H9 (cell line): Measurements from ENCODE around the gene ZNF12. TPM values are rescaled to one million over a fixed set of nuclear protein-coding genes. Genes with fewer than 3 reads are reported as not detected.
A peak's percentile ranks its signal among the peaks of the same experiment; 100 is the strongest.
"Not testable (repeated sequence)": the region's sequence is repeated elsewhere in the genome, so short reads cannot be mapped to it uniquely, and the experiment has no call there.

Source experiments
- DNase-seq: peaks from one replicate; pipeline ENCODE4 v3.0.0-alpha.2; 2017
- H2AFZ ChIP-seq: one replicate; pipeline ENCODE4 v1.6.1; 2013; ENCODE audit warnings: mild to moderate bottlenecking, low read length, control low read depth, moderate library complexity
- H2AK5ac ChIP-seq: 2 replicates; pipeline ENCODE4 v1.6.1; 2013; ENCODE audit warnings: low read length, control low read depth, mixed read lengths; ENCODE audit not compliant: insufficient read length
- H2BK120ac ChIP-seq: one replicate; pipeline ENCODE4 v1.6.1; 2013; ENCODE audit warnings: low read depth, mild to moderate bottlenecking, low read length, control low read depth, inconsistent platforms; ENCODE audit not compliant: poor library complexity, severe bottlenecking
- H2BK12ac ChIP-seq: 2 replicates; pipeline ENCODE4 v1.6.1; 2013; ENCODE audit warnings: low read length, control low read depth, mixed read lengths, low read depth; ENCODE audit not compliant: insufficient read length
- H2BK15ac ChIP-seq: 2 replicates; pipeline ENCODE4 v1.6.1; 2013; ENCODE audit warnings: low read depth, low read length, control low read depth
- H2BK20ac ChIP-seq: one replicate; pipeline ENCODE4 v1.6.1; 2013; ENCODE audit warnings: low read depth, mild to moderate bottlenecking, low read length, control low read depth, inconsistent platforms; ENCODE audit not compliant: poor library complexity, severe bottlenecking
- H2BK5ac ChIP-seq: 2 replicates; pipeline ENCODE4 v1.6.1; 2013; ENCODE audit warnings: low read length, control low read depth, mixed read lengths; ENCODE audit not compliant: insufficient read length
- H3K14ac ChIP-seq: 2 replicates; pipeline ENCODE4 v1.6.1; 2013; ENCODE audit warnings: low read length, control low read depth; ENCODE audit not compliant: insufficient read depth
- H3K18ac ChIP-seq: 2 replicates; pipeline ENCODE4 v1.6.1; 2013; ENCODE audit warnings: low read depth, mild to moderate bottlenecking, mixed read lengths, low read length, control low read depth; ENCODE audit not compliant: insufficient read length
- H3K23ac ChIP-seq: 2 replicates; pipeline ENCODE4 v1.6.1; 2013; ENCODE audit warnings: low read length, control low read depth, mixed read lengths, low read depth; ENCODE audit not compliant: insufficient read length
- H3K23me2 ChIP-seq: 2 replicates; pipeline ENCODE4 v1.6.1; 2013; ENCODE audit warnings: low read depth, mild to moderate bottlenecking, mixed read lengths, low read length, control low read depth; ENCODE audit not compliant: insufficient read length, poor library complexity, severe bottlenecking
- H3K27ac ChIP-seq: 2 replicates; pipeline ENCODE4 v1.5.1; 2013; ENCODE audit warnings: low read length, control low read depth, mixed read lengths, low read depth; ENCODE audit not compliant: insufficient read length
- H3K27me3 ChIP-seq: 2 replicates; pipeline ENCODE4 v1.6.1; 2013; ENCODE audit warnings: low read length, control low read depth, inconsistent platforms; ENCODE audit not compliant: insufficient read depth
- H3K4ac ChIP-seq: 2 replicates; pipeline ENCODE4 v1.6.1; 2013; ENCODE audit warnings: low read depth, mild to moderate bottlenecking, control low read depth, inconsistent platforms, low read length, moderate library complexity
- H3K4me1 ChIP-seq: 2 replicates; pipeline ENCODE4 v1.6.1; 2013; ENCODE audit warnings: low read length, control low read depth, inconsistent platforms; ENCODE audit not compliant: insufficient read depth
- H3K4me2 ChIP-seq: 2 replicates; pipeline ENCODE4 v1.6.1; 2013; ENCODE audit warnings: low read length, control low read depth, mixed read lengths; ENCODE audit not compliant: insufficient read length, insufficient read depth
- H3K56ac ChIP-seq: 2 replicates; pipeline ENCODE4 v1.6.1; 2013; ENCODE audit warnings: low read depth, mild to moderate bottlenecking, mixed read lengths, low read length, control low read depth; ENCODE audit not compliant: insufficient read length
- H3K79me1 ChIP-seq: 2 replicates; pipeline ENCODE4 v1.6.1; 2013; ENCODE audit warnings: low read depth, mild to moderate bottlenecking, moderate library complexity, low read length, control low read depth, inconsistent platforms; ENCODE audit not compliant: insufficient read depth, poor library complexity, severe bottlenecking
- H3K79me2 ChIP-seq: 2 replicates; pipeline ENCODE4 v1.6.1; 2013; ENCODE audit warnings: low read length, control low read depth, inconsistent platforms; ENCODE audit not compliant: insufficient read depth
- H3K9ac ChIP-seq: 2 replicates; pipeline ENCODE4 v1.6.1; 2013; ENCODE audit warnings: low read length, control low read depth, mixed read lengths; ENCODE audit not compliant: insufficient read length; ENCODE audit errors: extremely low read depth
- H3K9me3 ChIP-seq: one replicate; pipeline ENCODE4 v1.6.1; 2013; ENCODE audit warnings: low read depth, low read length, inconsistent platforms; ENCODE audit not compliant: control insufficient read depth
- H3T11ph ChIP-seq: one replicate; pipeline ENCODE4 v1.6.1; 2013; ENCODE audit warnings: mild to moderate bottlenecking, low read length, control low read depth, inconsistent platforms
- H4K20me1 ChIP-seq: one replicate; pipeline ENCODE4 v1.6.1; 2013; ENCODE audit not compliant: control insufficient read depth, insufficient read length, insufficient read depth
- H4K5ac ChIP-seq: 2 replicates; pipeline ENCODE4 v1.6.1; 2013; ENCODE audit warnings: low read depth, mild to moderate bottlenecking, mixed read lengths, low read length, control low read depth; ENCODE audit not compliant: insufficient read length
- H4K8ac ChIP-seq: replicated peaks from 2 replicates; pipeline ENCODE4 v1.6.1; 2013; ENCODE audit warnings: low read length, control low read depth, mixed read lengths, low read depth; ENCODE audit not compliant: insufficient read length
- H4K91ac ChIP-seq: 2 replicates; pipeline ENCODE4 v1.6.1; 2013; ENCODE audit warnings: low read depth, mild to moderate bottlenecking, moderate library complexity, mixed read lengths, low read length, control low read depth; ENCODE audit not compliant: insufficient read length
- H3K27ac Mint-ChIP-seq, 3 experiments: 2 replicates in 2 of 3; 3 replicates in 1 of 3; pipeline ENCODE4 v1.8.0; 2020 to 2021; ENCODE audit warnings: mixed read lengths in 3 of 3, mild to moderate bottlenecking in 1 of 3, moderate library complexity in 1 of 3
- H3K27me3 Mint-ChIP-seq: 2 replicates; pipeline ENCODE4 v1.8.0; 2021; ENCODE audit warnings: low read depth, mild to moderate bottlenecking, moderate library complexity, mixed read lengths
- H3K36me3 Mint-ChIP-seq, 3 experiments: 2 replicates in 2 of 3; 3 replicates in 1 of 3; pipeline ENCODE4 v1.8.0; 2020 to 2021; ENCODE audit warnings: low read depth in 3 of 3, mixed read lengths in 3 of 3; ENCODE audit not compliant: insufficient read depth in 1 of 3
- H3K4me1 Mint-ChIP-seq, 2 experiments: 2 replicates each; pipeline ENCODE4 v1.8.0; 2020; ENCODE audit warnings: mixed read lengths in 2 of 2
- H3K4me3 Mint-ChIP-seq, 2 experiments: 2 replicates in 1 of 2; 3 replicates in 1 of 2; pipeline ENCODE4 v1.8.0; 2020 to 2021; ENCODE audit warnings: mild to moderate bottlenecking in 2 of 2, mixed read lengths in 2 of 2, moderate library complexity in 1 of 2
- H3K9me3 Mint-ChIP-seq, 2 experiments: 2 replicates in 1 of 2; 3 replicates in 1 of 2; pipeline ENCODE4 v1.8.0; 2020; ENCODE audit warnings: mild to moderate bottlenecking in 2 of 2, mixed read lengths in 2 of 2, moderate library complexity in 1 of 2
- CTCF ChIP-seq: fragments of 200-600 bp; sonication (generic); conservative IDR thresholded peaks from 3 replicates; pipeline ENCODE4 v1.8.0; 2021; ENCODE audit warnings: antibody characterized with exemption, mild to moderate bottlenecking
- WGBS: extraction: QIAGEN DNeasy Blood & Tissue Kit; methylation state at CpG from one replicate; pipeline ENCODE4 v1.1.7; 2013; ENCODE audit warnings: missing lambda C conversion rate, low lambda C conversion rate, mixed read lengths; ENCODE audit not compliant: insufficient read length; ENCODE audit errors: extremely low coverage; 5-methylcytosine and 5-hydroxymethylcytosine counted together
- total RNA-seq: library from RNA; stranded (reverse); gene quantifications from 2 replicates; pipeline ENCODE4 v1.2.1, GENCODE V29; 2021

Gene ZNF12
- total RNA-seq, 1 experiment from 2014 or later = 19.1 TPM

- Mint-ChIP-seq H3K27me3 (peaks cover 46% of the 10 kb centered on the region), H3K4me1 (peaks cover 8 to 13% of the 10 kb centered on the region in 2 experiments; a peak in 2 of 4 replicates)
- no peaks in the 10 kb centered on the region for H3K4me1 ChIP-seq
Observed at GRCh38 chr7:6718124-6718523, 11.4 kb upstream of the ZNF12 start.

GRCh38 chr7:6715898-6716297, 9.2 kb upstream of the ZNF12 start:
- H3K4ac ChIP-seq, H3K4me3 Mint-ChIP-seq, H4K91ac ChIP-seq, H3K9me3 Mint-ChIP-seq, H3K4me2 ChIP-seq, H3K4me1 ChIP-seq, H3K18ac ChIP-seq, H3T11ph ChIP-seq, H4K20me1 ChIP-seq, H3K79me1 ChIP-seq, H2BK20ac ChIP-seq, H3K36me3 Mint-ChIP-seq, H2BK120ac ChIP-seq, H2BK15ac ChIP-seq, H3K23ac ChIP-seq, H3K27ac ChIP-seq, H4K8ac ChIP-seq, H3K27ac Mint-ChIP-seq, H3K23me2 ChIP-seq, H3K27me3 ChIP-seq, H3K9me3 ChIP-seq, H2BK12ac ChIP-seq, H3K14ac ChIP-seq, DNase-seq, H2AK5ac ChIP-seq, H2BK5ac ChIP-seq, H2AFZ ChIP-seq, H3K56ac ChIP-seq, H3K9ac ChIP-seq, H4K5ac ChIP-seq, H3K79me2 ChIP-seq: not testable (repeated sequence)
- no CpG with 5 or more reads among the region's 9 CpGs for WGBS
- Mint-ChIP-seq H3K27me3 (peaks cover 39% of the 10 kb centered on the region), H3K4me1 (peaks cover 8 to 13% of the 10 kb centered on the region in 2 experiments; a peak in 2 of 4 replicates)

More at GRCh38 chr7:6718124-6718523, 11.4 kb upstream of the ZNF12 start:
- Histone ChIP-seq H2BK120ac (no peak overlapping the region), H2BK5ac (no peak overlapping the region), H3K27ac (no peak overlapping the region), H2AK5ac (no peak overlapping the region), H4K8ac (no peak overlapping the region), H3K9me3 (no peaks in the 10 kb centered on the region), H3T11ph (no peak overlapping the region), H3K79me2 (no peaks in the 10 kb centered on the region), H3K14ac (no peak overlapping the region), H3K23ac (no peak overlapping the region), H3K27me3 (no peaks in the 10 kb centered on the region), H3K79me1 (no peaks in the 10 kb centered on the region), H3K56ac (no peak overlapping the region), H3K9ac (no peak overlapping the region), H2AFZ (no peak overlapping the region), H3K18ac (no peak overlapping the region), H2BK12ac (no peak overlapping the region), H4K91ac (no peak overlapping the region), H4K20me1 (no peaks in the 10 kb centered on the region), H3K4me2 (no peak overlapping the region), H4K5ac (no peak overlapping the region), H3K23me2 (no peaks in the 10 kb centered on the region), H2BK20ac (no peak overlapping the region), H3K4ac (no peak overlapping the region), H2BK15ac (no peak overlapping the region)
- no CpG with 5 or more reads among the region's 6 CpGs for WGBS
- Mint-ChIP-seq H3K4me3 (no peak overlapping the region), H3K9me3 (0 out of 5 replicates have a peak, but pooled peaks cover 0 to 2% of the 10 kb centered on the region in 2 experiments), H3K36me3 (no peaks in the 10 kb centered on the region), H3K27ac (peak overlapping the region in 1 of 3 experiments; percentile 82; a peak in 1 of 7 replicates)
- peak; percentile 64 for TF ChIP-seq CTCF
- peak; percentile 33 for DNase-seq
